PC-3 (cell line): ENCODE data around the gene GLIPR2. TPM values are rescaled to one million over a fixed set of nuclear protein-coding genes. Genes with fewer than 3 reads are reported as not detected.

Experiments used
- ATAC-seq: fragments of 200-7000 bp; cut with Tn5 transposase; 2 replicates; pipeline ENCODE4 v1.9.1; 2020; ENCODE audit warnings: mild to moderate bottlenecking, moderate library complexity
- BruUV-seq: library from RNA; stranded (reverse); fragments of 400-500 nt; replicated peaks from 2 replicates; lab custom pipeline; 2021; lab: Mats Ljungman, UMichigan
- CTCF ChIA-PET: fragments of 300-600 bp; sonication (Branson Sonifier 250); formaldehyde crosslinking; loops from one replicate; lab custom pipeline; 2022; ENCODE audit warnings: antibody characterized with exemption; lab: Charles Lee
- POLR2A ChIA-PET: fragments of 300-600 bp; sonication (Branson Sonifier 250); formaldehyde crosslinking; loops from one replicate; lab custom pipeline; 2022; ENCODE audit warnings: antibody characterized with exemption; ENCODE audit not compliant: unreplicated experiment; lab: Charles Lee
- DNase-seq: peaks from one replicate; pipeline ENCODE4 v3.0.0-alpha.2; 2015
- H2AFZ ChIP-seq: fragments of 300-600 bp; sonication (generic); 2 replicates; pipeline ENCODE4 v1.6.0; 2016; ENCODE audit warnings: antibody characterized with exemption, low read length
- H3F3A ChIP-seq: fragments of 300-600 bp; sonication (generic); one replicate; pipeline ENCODE4 v1.6.0; 2017; ENCODE audit warnings: antibody characterized with exemption, low read length, control low read depth, mild to moderate bottlenecking; ENCODE audit not compliant: unreplicated experiment
- H3K27ac ChIP-seq: fragments of 300-600 bp; sonication (generic); 2 replicates; pipeline ENCODE4 v1.5.1; 2016; ENCODE audit warnings: mild to moderate bottlenecking, low read length
- H3K27me3 ChIP-seq: fragments of 300-600 bp; sonication (generic); 2 replicates; pipeline ENCODE4 v1.6.1; 2016; ENCODE audit warnings: low read length, mixed read lengths
- H3K36me3 ChIP-seq: fragments of 300-600 bp; sonication (generic); 2 replicates; pipeline ENCODE4 v1.6.1; 2016; ENCODE audit warnings: low read depth, mixed run types, low read length, mixed read lengths
- H3K4me1 ChIP-seq: fragments of 300-600 bp; sonication (generic); 2 replicates; pipeline ENCODE4 v1.5.1; 2016; ENCODE audit warnings: low read length; ENCODE audit not compliant: insufficient read depth
- H3K4me2 ChIP-seq: fragments of 300-600 bp; sonication (generic); 2 replicates; pipeline ENCODE4 v1.6.0; 2016; ENCODE audit warnings: low read length
- H3K4me3 ChIP-seq: fragments of 300-600 bp; sonication (generic); 2 replicates; pipeline ENCODE4 v1.5.1; 2016; ENCODE audit warnings: mild to moderate bottlenecking, low read length, mixed read lengths
- H3K79me2 ChIP-seq: fragments of 300-600 bp; sonication (generic); 2 replicates; pipeline ENCODE4 v1.6.1; 2017; ENCODE audit warnings: low read length, mixed read lengths
- H3K9ac ChIP-seq: fragments of 300-600 bp; sonication (generic); 2 replicates; pipeline ENCODE4 v1.6.0; 2016; ENCODE audit warnings: mild to moderate bottlenecking, low read length
- H3K9me2 ChIP-seq: fragments of 300-600 bp; sonication (generic); replicated peaks from 2 replicates; pipeline ENCODE4 v1.6.1; 2016; ENCODE audit warnings: mixed run types, low read length, mixed read lengths
- H3K9me3 ChIP-seq: fragments of 300-600 bp; sonication (generic); 2 replicates; pipeline ENCODE4 v1.6.1; 2016; ENCODE audit warnings: low read length, mixed read lengths
- H4K20me1 ChIP-seq: fragments of 300-600 bp; sonication (generic); 2 replicates; pipeline ENCODE4 v1.6.1; 2016; ENCODE audit warnings: low read length, mixed read lengths
- CTCF ChIP-seq: fragments of 300-600 bp; sonication (generic); conservative IDR thresholded peaks from 2 replicates; pipeline ENCODE4 v1.5.1; 2017; ENCODE audit warnings: antibody characterized with exemption, low read depth, mild to moderate bottlenecking, low read length
- EZH2 ChIP-seq: fragments of 300-600 bp; sonication (generic); IDR thresholded peaks from one replicate; pipeline ENCODE4 v1.6.1; 2017; ENCODE audit warnings: antibody characterized with exemption, mild to moderate bottlenecking, low read length; ENCODE audit not compliant: unreplicated experiment
- EZH2phosphoT487 ChIP-seq: fragments of 300-600 bp; sonication (generic); IDR thresholded peaks from 2 replicates; pipeline ENCODE4 v1.6.1; 2018; ENCODE audit warnings: mild to moderate bottlenecking, antibody characterized with exemption, low read length, borderline replicate concordance
- intact Hi-C: fragments of 100-400 bp; cut with micrococcal nuclease; formaldehyde crosslinking; loops from 2 replicates; pipeline ENCODE4 v1.9.0; 2023
- total RNA-seq: library from RNA; depleted of rRNA; stranded (reverse); fragments of >200 nt; gene quantifications from 2 replicates; pipeline ENCODE4 v1.2.3, GENCODE V29; 2014

The GLIPR2 gene
- total RNA-seq, 1 experiment from 2014 or later = 6.7 TPM

DNA sequence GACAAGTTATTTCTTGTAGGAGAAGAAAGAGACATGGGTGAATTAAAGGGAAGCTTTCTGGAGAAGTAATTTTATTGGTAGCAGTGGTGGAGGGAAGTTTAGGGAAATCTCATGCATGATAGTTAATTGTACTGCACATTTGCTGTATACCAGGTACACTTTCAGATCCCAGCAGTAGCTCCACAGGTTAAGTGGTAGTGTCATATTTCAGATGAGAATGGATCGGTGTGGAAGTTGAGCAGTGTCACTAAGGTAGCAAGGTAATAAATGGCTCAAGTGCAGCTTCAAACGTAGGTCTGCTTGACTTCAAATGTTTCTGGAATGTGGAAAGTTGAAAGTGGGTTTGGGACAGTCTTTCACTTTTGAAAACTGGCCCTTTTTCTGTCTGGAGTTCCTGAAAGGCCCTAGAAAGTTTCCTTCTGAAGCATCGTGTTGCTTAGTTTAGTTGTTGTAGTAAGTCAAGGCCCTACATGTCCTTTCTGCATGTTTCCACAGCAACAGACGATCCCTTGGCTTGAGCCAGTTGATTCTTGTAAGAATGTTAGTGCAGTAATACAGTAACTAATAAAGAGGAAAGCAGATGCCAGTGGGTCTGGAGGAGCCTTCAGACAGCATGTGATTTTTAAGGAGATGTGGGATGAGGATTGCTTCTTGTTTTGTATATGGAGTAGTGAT, 57.9 kb downstream of the GLIPR2 start:
- no peak for ATAC-seq
- peaks cover 32% of the 10 kb centered on the region for H4K20me1 ChIP-seq
- peaks cover 17% of the 10 kb centered on the region for H3K4me1 ChIP-seq
- intact Hi-C loops = no loop called here
- H3K79me2 ChIP-seq = peaks cover 65% of the 10 kb centered on the region
- TF ChIP-seq EZH2phosphoT487 (no peak), CTCF (no peak), EZH2 (no peak)
- H3K27me3 ChIP-seq = no peaks in the 10 kb centered on the region
- ChIA-PET CTCF (no interaction called here), POLR2A (no interaction called here)
- no peak overlapping the region for H2AFZ ChIP-seq
- no peak for DNase-seq
- H3K4me2 ChIP-seq = 0 out of 2 replicates have a peak overlapping the region, but pooled peaks have one; percentile 13
- no peaks in the 10 kb centered on the region for H3K9me3 ChIP-seq
- H3F3A ChIP-seq = no peaks in the 10 kb centered on the region
- no peak overlapping the region for H3K4me3 ChIP-seq
- H3K27ac ChIP-seq = no peak overlapping the region
- no peak overlapping the region for H3K9ac ChIP-seq
- H3K9me2 ChIP-seq = no peaks in the 10 kb centered on the region
- peaks cover 12% of the 10 kb centered on the region; the same call in 1 of the 2 replicates for H3K36me3 ChIP-seq
- no TSS peak for BruUV-seq

GRCh38 chr9:36204906-36205547, 68.5 kb downstream of the GLIPR2 start:
- no peak overlapping the region for H3K4me3 ChIP-seq
- no peak overlapping the region for H3K27ac ChIP-seq
- ChIA-PET POLR2A (no interaction called here), CTCF (no interaction called here)
- peak; percentile 60 for ATAC-seq
- no peak overlapping the region for H2AFZ ChIP-seq
- TF ChIP-seq EZH2phosphoT487 (no peak), CTCF (peak; percentile 42)
- H3K27me3 ChIP-seq = no peaks in the 10 kb centered on the region
- no peak overlapping the region for H3K4me2 ChIP-seq
- BruUV-seq = no TSS peak
- H3K79me2 ChIP-seq = peaks cover 30% of the 10 kb centered on the region
- H3F3A ChIP-seq = no peaks in the 10 kb centered on the region
- no peak overlapping the region for H3K9ac ChIP-seq
- peaks cover 18% of the 10 kb centered on the region for H3K4me1 ChIP-seq
- 0 out of 2 replicates have a peak, but pooled peaks cover 7% of the 10 kb centered on the region for H4K20me1 ChIP-seq
- intact Hi-C loops = no loop called here
- H3K9me3 ChIP-seq = no peaks in the 10 kb centered on the region
- no peaks in the 10 kb centered on the region for H3K9me2 ChIP-seq
- H3K36me3 ChIP-seq = peaks cover 73% of the 10 kb centered on the region
- no peak for DNase-seq

DNA sequence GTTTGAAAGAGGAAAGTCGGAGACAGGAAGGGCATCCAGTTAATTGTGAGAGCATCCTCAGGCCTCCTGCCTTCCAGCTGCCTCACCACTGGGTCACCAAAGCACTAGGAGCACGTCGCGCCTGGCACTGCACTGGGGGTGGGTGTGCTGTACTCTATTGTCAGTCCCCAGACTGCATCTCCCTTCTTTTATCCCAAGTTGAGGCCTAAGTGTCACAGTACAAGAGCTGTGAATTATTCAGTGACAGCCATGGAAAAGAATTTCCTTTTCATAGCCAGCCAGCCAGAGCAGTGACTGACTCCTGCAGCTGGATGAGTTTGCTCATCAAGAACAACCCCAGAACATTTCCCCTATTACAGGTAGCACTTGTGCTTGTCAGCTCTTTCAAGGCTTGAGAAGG, 70.5 kb downstream of the GLIPR2 start:
- peaks cover 38% of the 10 kb centered on the region for H3K79me2 ChIP-seq
- peak overlapping the region; percentile 28; the same call in 1 of the 2 replicates for H3K4me2 ChIP-seq
- no peaks in the 10 kb centered on the region for H3K9me2 ChIP-seq
- no peak overlapping the region for H3K4me3 ChIP-seq
- no peak for TF ChIP-seq CTCF
- ChIA-PET POLR2A (interaction anchor here (0.7 kb wide), 1 partner anchor 108 kb away, joined by 4 read pairs; no protein-coding TSS in a partner anchor), CTCF (no interaction called here)
- H4K20me1 ChIP-seq = 0 out of 2 replicates have a peak, but pooled peaks cover 7% of the 10 kb centered on the region
- H3K27ac ChIP-seq = peak overlapping the region; percentile 33
- DNase-seq = no peak
- no peaks in the 10 kb centered on the region for H3K27me3 ChIP-seq
- H3F3A ChIP-seq = no peaks in the 10 kb centered on the region
- H2AFZ ChIP-seq = no peak overlapping the region
- no peaks in the 10 kb centered on the region for H3K9me3 ChIP-seq
- peaks cover 72% of the 10 kb centered on the region for H3K36me3 ChIP-seq
- peak; percentile 23 for ATAC-seq
- BruUV-seq = no TSS peak
- H3K9ac ChIP-seq = no peak overlapping the region
- peaks cover 18% of the 10 kb centered on the region for H3K4me1 ChIP-seq
- intact Hi-C loops = no loop called here
